ENCODE measurements around the gene CACFD1.

The CACFD1 gene

DNA sequence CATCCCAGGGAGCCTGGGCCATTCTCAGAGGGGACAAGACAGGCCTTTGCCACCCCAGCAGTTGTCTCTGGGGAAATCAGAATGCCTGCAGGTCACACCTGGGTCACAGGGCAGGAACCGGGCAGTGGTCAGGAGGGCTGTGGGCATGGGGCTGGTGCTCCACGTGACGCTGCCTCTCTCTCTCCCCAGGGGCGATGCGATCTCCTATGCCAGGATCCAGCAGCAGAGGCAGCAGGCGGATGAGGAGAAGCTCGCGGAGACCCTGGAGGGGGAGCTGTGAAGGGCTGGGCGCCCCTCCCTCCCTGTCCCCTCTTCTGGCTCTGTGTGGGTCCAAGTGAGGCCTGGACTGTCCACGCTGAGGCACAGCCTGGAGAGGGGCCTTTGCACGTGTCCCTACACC lies 8.6 kb downstream of the CACFD1 start:
- peaks cover 0 to 19% of the 10 kb centered on the region in 2 experiments; a peak in 1 of 3 replicates for H3K36me3 ChIP-seq (ENCODE audit: control insufficient read depth in 2 of 2, insufficient read depth in 1 of 2, low read length in 2 of 2)
- ChIA-PET CTCF (no interaction called here), POLR2A (interaction anchor here (1.1 to 2.4 kb wide), 3 partner anchors 9 to 11 kb away, joined by 4 to 12 read pairs (median 12); partner anchors contain the start of genes CACFD1 and SLC2A6)
- H3K27ac ChIP-seq (ENCODE audit: extremely low read depth, low read depth, low read length), result no peak overlapping the region
- no peak overlapping the region for H3K4me3 ChIP-seq (ENCODE audit: low read depth, low read length)
- H3K4me1 ChIP-seq (ENCODE audit: control insufficient read depth, insufficient read depth, low read length), result no peaks in the 10 kb centered on the region
- TF ChIP-seq ZNF292 (tag by site-specific recombination; IDR thresholded peaks at IDR 0.05; ENCODE audit: borderline replicate concordance, low read depth), result no peak
- TF ChIP-seq ZNF830 (tag by site-specific recombination; IDR thresholded peaks at IDR 0.05; ENCODE audit: low read depth), result no peak
- TF ChIP-seq ZNF626 (tag by site-specific recombination; IDR thresholded peaks at IDR 0.05), result no peak
- TF ChIP-seq ZNF423 (tag by site-specific recombination; IDR thresholded peaks at IDR 0.05), result no peak
- TF ChIP-seq REPIN1 (tag by site-specific recombination; IDR thresholded peaks at IDR 0.05; ENCODE audit: low read depth), result no peak
- no peaks in the 10 kb centered on the region for H3K9me3 ChIP-seq (ENCODE audit: control insufficient read depth, insufficient read depth, low read depth, low read length)

DNA sequence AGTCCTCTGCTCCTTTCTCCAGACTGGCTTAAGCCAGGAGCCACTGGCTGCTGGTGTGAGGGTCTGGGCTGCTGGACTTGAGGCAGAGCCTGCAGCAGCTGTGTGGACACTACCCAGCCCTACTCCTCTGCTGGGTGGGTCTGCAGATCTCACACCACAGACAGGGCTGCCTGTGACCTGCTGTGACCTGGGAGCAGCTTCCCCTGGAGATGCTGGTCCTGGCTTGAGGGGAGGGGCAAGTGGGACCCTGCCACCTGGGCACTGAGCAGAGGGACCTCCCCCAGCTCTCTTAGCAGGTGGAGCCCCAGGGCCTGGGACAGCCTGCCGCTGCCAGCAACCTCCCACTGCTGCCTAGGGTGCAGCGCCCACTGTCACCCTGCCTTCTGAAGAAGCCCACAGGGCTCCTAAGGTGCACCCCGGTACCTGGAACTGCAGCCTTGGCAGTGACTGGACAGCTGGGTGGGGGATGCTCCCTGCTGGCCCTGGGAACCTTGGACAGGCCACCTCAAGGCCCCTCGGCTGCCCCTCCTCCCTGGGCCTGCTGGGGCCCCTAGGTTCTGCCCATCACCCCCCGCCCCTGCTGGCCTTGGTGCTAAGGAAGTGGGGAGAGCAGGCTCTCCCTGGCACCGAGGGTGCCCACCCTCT lies 9.1 kb downstream of the CACFD1 start:
- POLR2A ChIA-PET, result interaction anchor here (1.1 to 2.4 kb wide), 3 partner anchors 10 to 11 kb away, joined by 4 to 12 read pairs (median 12); partner anchors contain the start of genes CACFD1 and SLC2A6

DNA sequence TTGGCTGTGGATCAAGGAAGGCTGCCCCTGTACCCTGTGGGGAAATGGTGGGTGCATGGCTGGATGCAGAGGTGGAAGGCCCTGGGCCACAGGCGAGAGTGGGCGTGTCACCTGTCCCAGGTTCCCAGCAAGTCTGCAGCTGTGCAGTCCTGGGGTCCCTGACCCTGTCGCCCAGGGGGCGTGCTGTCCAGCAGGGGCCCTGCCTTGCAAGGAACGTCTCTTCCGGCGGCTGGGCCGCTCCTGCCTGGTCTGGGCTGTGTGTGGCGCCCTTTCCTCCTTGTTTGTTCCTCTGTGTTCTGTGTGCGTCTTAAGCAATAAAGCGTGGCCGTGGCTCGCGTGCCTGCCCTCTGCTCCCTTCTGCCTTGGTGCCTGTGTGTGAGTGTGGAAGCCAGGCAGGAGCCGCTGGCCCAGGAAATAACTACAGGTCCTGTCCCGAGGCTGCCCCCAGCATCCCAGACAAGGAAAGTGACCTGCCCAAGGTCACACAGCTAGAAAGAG lies 10.7 kb downstream of the CACFD1 start:
- H3K27ac ChIP-seq (ENCODE audit: extremely low read depth, low read depth, low read length), result no peak overlapping the region
- ChIA-PET CTCF (no interaction called here), POLR2A (interaction anchor here (1.2 kb wide), 1 partner anchor 11 kb away, joined by 5 read pairs; the partner anchor contains the start of gene CACFD1)
- H3K36me3 ChIP-seq (ENCODE audit: control insufficient read depth in 2 of 2, insufficient read depth in 1 of 2, low read length in 2 of 2), result peaks cover 0 to 31% of the 10 kb centered on the region in 2 experiments; a peak in 1 of 3 replicates
- no peaks in the 10 kb centered on the region for H3K4me1 ChIP-seq (ENCODE audit: control insufficient read depth, insufficient read depth, low read length)
- no peak overlapping the region for H3K4me3 ChIP-seq (ENCODE audit: low read depth, low read length)
- H3K9me3 ChIP-seq (ENCODE audit: control insufficient read depth, insufficient read depth, low read depth, low read length), result no peaks in the 10 kb centered on the region
- TF ChIP-seq ZNF791 (tag by site-specific recombination; IDR thresholded peaks at IDR 0.05) (no peak), KLF9 (tag by site-specific recombination; IDR thresholded peaks at IDR 0.05; ENCODE audit: low read depth) (peak; percentile 59; the same call in 1 of the 2 replicates)
- TF ChIP-seq, protein P1, sequence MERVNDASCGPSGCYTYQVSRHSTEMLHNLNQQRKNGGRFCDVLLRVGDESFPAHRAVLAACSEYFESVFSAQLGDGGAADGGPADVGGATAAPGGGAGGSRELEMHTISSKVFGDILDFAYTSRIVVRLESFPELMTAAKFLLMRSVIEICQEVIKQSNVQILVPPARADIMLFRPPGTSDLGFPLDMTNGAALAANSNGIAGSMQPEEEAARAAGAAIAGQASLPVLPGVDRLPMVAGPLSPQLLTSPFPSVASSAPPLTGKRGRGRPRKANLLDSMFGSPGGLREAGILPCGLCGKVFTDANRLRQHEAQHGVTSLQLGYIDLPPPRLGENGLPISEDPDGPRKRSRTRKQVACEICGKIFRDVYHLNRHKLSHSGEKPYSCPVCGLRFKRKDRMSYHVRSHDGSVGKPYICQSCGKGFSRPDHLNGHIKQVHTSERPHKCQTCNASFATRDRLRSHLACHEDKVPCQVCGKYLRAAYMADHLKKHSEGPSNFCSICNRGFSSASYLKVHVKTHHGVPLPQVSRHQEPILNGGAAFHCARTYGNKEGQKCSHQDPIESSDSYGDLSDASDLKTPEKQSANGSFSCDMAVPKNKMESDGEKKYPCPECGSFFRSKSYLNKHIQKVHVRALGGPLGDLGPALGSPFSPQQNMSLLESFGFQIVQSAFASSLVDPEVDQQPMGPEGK (tag by site-specific recombination; IDR thresholded peaks at IDR 0.05), result no peak

More for the DNA sequence above, 9.1 kb downstream of the CACFD1 start:
- Histone ChIP-seq H3K9me3 (ENCODE audit: control insufficient read depth, insufficient read depth, low read depth, low read length) (no peaks in the 10 kb centered on the region), H3K36me3 (ENCODE audit: control insufficient read depth in 2 of 2, insufficient read depth in 1 of 2, low read length in 2 of 2) (peaks cover 0 to 25% of the 10 kb centered on the region in 2 experiments; a peak in 1 of 3 replicates), H3K27ac (ENCODE audit: extremely low read depth, low read depth, low read length) (no peak overlapping the region), H3K4me3 (ENCODE audit: low read depth, low read length) (no peak overlapping the region), H3K4me1 (ENCODE audit: control insufficient read depth, insufficient read depth, low read length) (no peaks in the 10 kb centered on the region)
- CTCF ChIA-PET, result no interaction called here
- no peak for TF ChIP-seq ZNF596 (tag by site-specific recombination; IDR thresholded peaks at IDR 0.05)
- no peak for TF ChIP-seq GLIS2 (tag by site-specific recombination; IDR thresholded peaks at IDR 0.05)
- TF ChIP-seq ZNF341 (tag by site-specific recombination; IDR thresholded peaks at IDR 0.05; ENCODE audit: low read depth), result 0 out of 2 replicates have a peak, but pooled peaks have one; percentile 23
- TF ChIP-seq WT1 (tag by site-specific recombination; IDR thresholded peaks at IDR 0.05), result no peak
- TF ChIP-seq SALL2 (tag by site-specific recombination; IDR thresholded peaks at IDR 0.05; ENCODE audit: borderline replicate concordance), result no peak
- no peak for TF ChIP-seq ZNF677 (tag by site-specific recombination; IDR thresholded peaks at IDR 0.05)

DNA sequence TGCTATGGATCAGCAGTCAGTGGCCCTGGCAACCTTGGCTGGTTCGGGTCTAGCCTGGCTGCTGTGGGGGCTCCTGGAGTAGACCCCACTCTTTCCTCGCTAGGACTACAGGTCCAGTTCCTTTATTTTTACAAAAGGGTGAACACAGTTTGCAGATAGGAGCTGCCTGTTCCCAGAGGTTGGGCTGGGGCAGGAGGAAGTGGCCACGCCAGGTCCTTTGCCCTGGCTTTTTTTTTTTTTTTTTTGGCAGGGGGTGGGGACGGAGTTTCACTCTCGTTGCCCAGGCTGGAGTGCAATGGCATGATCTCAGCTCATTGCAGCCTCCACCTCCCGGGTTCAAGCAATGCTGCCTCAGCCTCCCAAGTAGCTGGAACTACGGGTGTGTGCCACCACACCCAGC lies 11.2 kb downstream of the CACFD1 start:
- POLR2A ChIA-PET, result interaction anchor here (0.7 to 1.2 kb wide), 2 partner anchors 11 to 230 kb away, joined by 4 to 5 read pairs; partner anchors contain the start of gene CACFD1
- TF ChIP-seq, protein P2, sequence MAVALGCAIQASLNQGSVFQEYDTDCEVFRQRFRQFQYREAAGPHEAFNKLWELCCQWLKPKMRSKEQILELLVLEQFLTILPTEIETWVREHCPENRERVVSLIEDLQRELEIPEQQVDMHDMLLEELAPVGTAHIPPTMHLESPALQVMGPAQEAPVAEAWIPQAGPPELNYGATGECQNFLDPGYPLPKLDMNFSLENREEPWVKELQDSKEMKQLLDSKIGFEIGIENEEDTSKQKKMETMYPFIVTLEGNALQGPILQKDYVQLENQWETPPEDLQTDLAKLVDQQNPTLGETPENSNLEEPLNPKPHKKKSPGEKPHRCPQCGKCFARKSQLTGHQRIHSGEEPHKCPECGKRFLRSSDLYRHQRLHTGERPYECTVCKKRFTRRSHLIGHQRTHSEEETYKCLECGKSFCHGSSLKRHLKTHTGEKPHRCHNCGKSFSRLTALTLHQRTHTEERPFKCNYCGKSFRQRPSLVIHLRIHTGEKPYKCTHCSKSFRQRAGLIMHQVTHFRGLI (tag by site-specific recombination; IDR thresholded peaks at IDR 0.05), result 0 out of 2 replicates have a peak, but pooled peaks have one; percentile 38
- no peak for TF ChIP-seq ZNF239 (tag by site-specific recombination; IDR thresholded peaks at IDR 0.05)
- Histone ChIP-seq H3K4me3 (ENCODE audit: low read depth, low read length) (no peak overlapping the region), H3K9me3 (ENCODE audit: control insufficient read depth, insufficient read depth, low read depth, low read length) (no peaks in the 10 kb centered on the region), H3K4me1 (ENCODE audit: control insufficient read depth, insufficient read depth, low read length) (no peaks in the 10 kb centered on the region), H3K36me3 (ENCODE audit: control insufficient read depth in 2 of 2, insufficient read depth in 1 of 2, low read length in 2 of 2) (peaks cover 0 to 35% of the 10 kb centered on the region in 2 experiments; a peak in 1 of 3 replicates), H3K27ac (ENCODE audit: extremely low read depth, low read depth, low read length) (no peak overlapping the region)
- CTCF ChIA-PET, result no interaction called here
